HS-5 (cell line): Measurements from ENCODE around the gene PDZD4.
"Not testable (repeated sequence)": the region's sequence is repeated elsewhere in the genome, so short reads cannot be mapped to it uniquely, and the experiment has no call there.

Experiments used
- DNase-seq: peaks from one replicate; pipeline ENCODE4 v3.0.0-alpha.2; 2012; ENCODE audit warnings: low read depth

The PDZD4 gene

GRCh38 chrX:153831429-153832150, 1.2 kb upstream of the PDZD4 start:
- DNase-seq = no peak

GRCh38 chrX:153830640-153831428, 490 bp upstream of the PDZD4 start:
- no peak for DNase-seq

GRCh38 chrX:153829549-153829798, 870 bp downstream of the PDZD4 start:
- DNase-seq = no peak

GRCh38 chrX:153828723-153829548, 1.4 kb downstream of the PDZD4 start:
- no peak for DNase-seq

- DNase-seq = no peak
Observed at GRCh38 chrX:153828308-153828707, 2.0 kb downstream of the PDZD4 start.

GRCh38 chrX:153827903-153828302, 2.4 kb downstream of the PDZD4 start:
- no peak for DNase-seq

- DNase-seq = no peak
Observed at GRCh38 chrX:153827016-153827415, 3.3 kb downstream of the PDZD4 start.

GRCh38 chrX:153825042-153825441, 5.3 kb downstream of the PDZD4 start:
- no peak for DNase-seq

DNA sequence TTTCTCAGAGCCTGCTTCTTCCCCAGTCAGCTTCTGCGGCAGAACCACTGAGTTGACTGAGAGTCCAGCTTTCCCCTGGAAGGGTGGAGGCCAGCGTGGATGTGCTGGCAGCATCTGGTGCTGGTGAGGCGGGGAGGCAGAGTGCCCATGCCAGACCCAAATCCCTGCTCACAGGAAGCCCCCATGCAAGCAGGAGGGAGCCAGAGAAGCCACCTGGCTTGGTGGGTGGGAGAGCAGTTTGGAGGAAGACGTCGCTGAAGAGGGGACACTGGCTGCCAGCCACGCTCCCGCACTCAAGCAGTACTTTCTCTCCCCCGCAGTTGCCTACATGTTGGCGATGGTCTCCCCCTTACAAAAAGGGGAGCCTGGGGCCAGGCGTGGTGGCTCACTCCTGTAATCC, 6.0 kb downstream of the PDZD4 start:
- no peak for DNase-seq

- DNase-seq = no peak
Observed at GRCh38 chrX:153821066-153821465, 9.3 kb downstream of the PDZD4 start.

- no peak for DNase-seq
Observed at GRCh38 chrX:153820601-153821000, 9.7 kb downstream of the PDZD4 start.

GRCh38 chrX:153819384-153820040, 10.8 kb downstream of the PDZD4 start:
- no peak for DNase-seq

DNA sequence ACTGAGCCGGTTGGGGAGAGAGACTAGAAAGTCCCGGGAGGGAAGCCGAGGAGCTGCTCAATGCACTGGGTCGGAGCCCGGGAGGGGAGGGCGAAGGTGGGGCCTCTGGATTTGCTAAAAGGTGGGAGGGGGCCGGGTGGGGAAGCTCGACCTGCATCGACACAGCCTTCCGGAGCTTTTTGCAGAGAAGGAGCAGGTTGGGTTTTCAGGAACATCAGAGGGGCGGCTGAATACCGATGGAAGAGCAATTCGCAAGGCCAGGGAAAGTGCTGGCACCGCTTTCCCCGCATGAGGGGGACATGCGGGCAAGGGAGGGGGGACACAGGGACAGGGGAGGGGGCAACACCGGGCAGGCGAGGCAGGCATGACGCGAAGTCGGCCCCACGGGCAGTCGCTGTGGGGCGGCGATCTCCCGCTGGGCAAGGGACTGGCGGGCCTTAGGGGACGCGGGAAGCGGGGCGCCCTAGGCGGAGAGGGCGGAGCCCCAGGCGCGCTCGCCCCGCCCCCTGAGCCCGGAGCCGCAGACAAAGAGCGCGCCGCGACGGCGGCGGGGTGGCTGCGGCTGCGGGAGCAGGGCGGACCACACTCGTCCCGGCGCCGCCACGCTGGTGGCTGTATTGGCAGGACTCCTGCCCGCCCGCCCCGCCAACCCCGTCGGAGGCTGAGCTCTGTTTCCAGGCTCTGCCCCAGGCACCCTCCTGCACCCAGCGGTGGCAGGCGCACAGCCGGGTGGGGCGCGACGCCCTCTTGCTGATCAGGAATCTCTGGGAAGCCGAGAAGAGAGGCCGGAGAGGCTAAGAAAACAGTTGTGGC, 11.6 kb downstream of the PDZD4 start:
- DNase-seq = no peak

GRCh38 chrX:153818064-153818463, 12.3 kb downstream of the PDZD4 start:
- not testable (repeated sequence) for DNase-seq

DNA sequence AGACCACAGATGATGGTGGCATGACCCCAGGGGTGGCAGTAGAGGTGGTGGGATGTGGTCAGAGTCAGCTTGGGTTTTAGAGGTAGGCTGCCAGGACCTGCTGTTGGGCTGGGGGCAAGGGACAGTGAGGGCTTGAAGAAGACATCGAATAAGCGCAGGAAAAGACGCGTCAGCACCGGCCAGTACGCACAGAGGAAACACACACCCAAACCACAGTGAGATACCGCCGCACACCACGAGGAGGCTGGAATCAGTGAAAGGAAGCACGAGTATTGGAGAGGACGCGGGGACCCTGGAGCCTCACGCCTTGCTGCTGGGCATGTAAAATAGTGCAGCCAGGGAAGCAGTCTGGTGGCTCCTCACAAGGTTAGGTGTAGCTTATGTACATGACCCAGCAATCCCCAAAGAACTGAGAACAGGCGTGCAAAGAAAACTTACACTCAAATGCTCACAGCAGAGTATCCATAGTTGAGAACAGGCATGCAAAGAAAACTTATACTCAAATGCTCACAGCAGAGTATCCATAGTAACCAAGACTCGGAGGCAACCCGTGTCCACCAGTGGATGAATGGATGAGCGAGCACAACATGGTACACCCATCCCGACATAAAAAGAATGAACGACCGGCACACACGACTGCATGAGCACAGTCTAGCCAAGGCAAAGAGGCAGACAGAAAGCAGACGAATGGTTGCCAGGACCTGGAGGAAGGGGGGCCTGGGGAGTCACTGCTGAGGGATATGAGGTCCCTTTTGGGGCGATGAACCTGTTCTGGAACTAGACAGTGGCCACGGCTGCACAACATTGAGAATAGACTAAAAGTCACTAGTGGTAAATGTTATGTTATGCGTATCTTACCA, 13.3 kb downstream of the PDZD4 start:
- DNase-seq = no peak

GRCh38 chrX:153814591-153815315, 15.6 kb downstream of the PDZD4 start:
- no peak for DNase-seq

DNA sequence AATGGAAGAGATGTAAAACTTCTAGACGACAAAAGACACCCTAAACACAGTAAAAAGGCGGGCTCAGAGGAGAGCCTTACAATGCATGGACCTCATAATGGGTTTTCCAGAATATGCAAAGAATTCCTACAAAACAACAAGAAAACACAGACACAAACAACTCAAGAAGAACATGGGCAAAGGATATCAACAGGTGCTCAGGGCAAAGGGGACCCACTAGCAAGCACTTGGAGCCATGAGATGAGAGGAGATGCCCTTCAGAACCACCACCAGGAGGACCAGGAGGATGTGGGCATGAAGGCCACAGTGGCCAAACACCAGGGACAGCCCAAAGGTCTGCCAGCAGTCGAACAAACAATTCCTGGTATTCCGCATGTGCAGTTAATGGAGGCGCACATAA, 17.2 kb downstream of the PDZD4 start:
- no peak for DNase-seq

DNA sequence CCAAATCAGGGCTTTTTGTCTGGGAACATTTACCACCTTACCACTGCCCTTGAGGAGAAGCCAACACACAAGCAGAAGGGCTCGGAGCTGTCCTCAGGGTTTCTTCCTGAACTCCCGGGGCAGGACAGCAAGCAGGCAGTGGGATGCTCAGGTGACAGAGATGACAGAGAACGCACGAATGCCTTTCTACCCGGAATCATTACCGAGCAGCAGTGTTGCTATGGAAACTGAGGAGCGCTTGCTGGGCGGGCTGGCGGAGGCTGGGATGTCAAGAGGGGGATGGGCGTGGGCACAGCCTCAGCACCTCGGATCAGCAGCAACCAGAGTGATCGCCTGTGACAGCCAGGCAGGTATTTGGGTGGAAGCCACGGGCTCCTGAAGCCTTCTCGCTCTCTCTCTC, 18.1 kb downstream of the PDZD4 start:
- no peak for DNase-seq

DNA sequence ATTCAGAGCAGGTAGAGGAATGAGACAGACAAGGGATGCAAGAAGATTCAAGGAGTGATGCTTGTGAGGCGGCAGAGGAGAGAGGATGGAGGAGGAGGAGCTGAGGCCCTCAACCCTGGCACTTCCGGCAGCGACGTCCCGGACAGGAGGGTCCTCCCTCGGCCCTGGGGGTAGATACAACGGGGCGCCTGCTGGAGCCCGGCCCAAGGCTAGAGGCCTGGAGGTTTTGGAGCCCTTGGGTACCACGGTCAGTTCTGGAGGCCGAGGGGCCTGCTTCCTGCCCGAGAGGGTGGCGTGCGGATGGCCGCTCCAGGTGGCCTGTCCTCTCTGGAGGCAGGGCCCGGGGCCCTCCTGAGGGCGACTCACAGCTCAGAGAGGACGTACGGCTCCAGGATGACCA, 22.4 kb downstream of the PDZD4 start:
- DNase-seq = no peak

- no peak for DNase-seq
Observed at GRCh38 chrX:153806999-153807575, 23.3 kb downstream of the PDZD4 start.
